Neuronal stem cell (in vitro differentiated cells): Measurements from ENCODE around the gene EN2.

ENCODE experiments used
- DNase-seq: peaks from one replicate; pipeline ENCODE4 v3.0.0-alpha.2; 2013; ENCODE audit warnings: low spot score
- H2AFZ ChIP-seq: one replicate; pipeline ENCODE4 v1.6.1; 2013; ENCODE audit warnings: mild to moderate bottlenecking, low read length, inconsistent platforms
- H2AK5ac ChIP-seq: 2 replicates; pipeline ENCODE4 v1.6.1; 2013; ENCODE audit warnings: low read depth, mild to moderate bottlenecking, inconsistent platforms, low read length, moderate library complexity, mixed read lengths
- H2BK120ac ChIP-seq: 2 replicates; pipeline ENCODE4 v1.6.1; 2013; ENCODE audit warnings: low read depth, mild to moderate bottlenecking, inconsistent platforms, low read length, moderate library complexity, mixed read lengths
- H2BK12ac ChIP-seq: one replicate; pipeline ENCODE4 v1.6.1; 2013; ENCODE audit warnings: low read length, inconsistent platforms
- H2BK15ac ChIP-seq: 2 replicates; pipeline ENCODE4 v1.6.1; 2013; ENCODE audit warnings: mild to moderate bottlenecking, low read length, inconsistent platforms, mixed read lengths
- H2BK5ac ChIP-seq: one replicate; pipeline ENCODE4 v1.6.1; 2013; ENCODE audit warnings: inconsistent platforms, mild to moderate bottlenecking, low read length, moderate library complexity
- H3K14ac ChIP-seq: one replicate; pipeline ENCODE4 v1.6.1; 2013; ENCODE audit warnings: low read length, inconsistent platforms
- H3K18ac ChIP-seq: 2 replicates; pipeline ENCODE4 v1.6.1; 2013; ENCODE audit warnings: low read length, inconsistent platforms
- H3K23ac ChIP-seq: 2 replicates; pipeline ENCODE4 v1.6.1; 2013; ENCODE audit warnings: low read depth, mild to moderate bottlenecking, mixed read lengths, low read length, inconsistent platforms; ENCODE audit not compliant: poor library complexity
- H3K27ac ChIP-seq: replicated peaks from 3 replicates; pipeline ENCODE4 v1.5.1; 2013; ENCODE audit warnings: low read length, inconsistent platforms
- H3K27me3 ChIP-seq, 3 experiments: 2 replicates each; pipeline ENCODE4 v1.6.1; 2013; ENCODE audit warnings: low read length in 3 of 3, mild to moderate bottlenecking in 2 of 3, inconsistent platforms in 1 of 3, low read depth in 1 of 3, mixed read lengths in 1 of 3, moderate library complexity in 1 of 3; ENCODE audit not compliant: control insufficient read depth in 3 of 3, insufficient read depth in 3 of 3
- H3K36me3 ChIP-seq, 2 donors: replicated peaks in 1 of 2; 2 replicates each; pipeline ENCODE4 v1.6.1; 2013; ENCODE audit warnings: low read length in 2 of 2; ENCODE audit not compliant: control insufficient read depth in 2 of 2, insufficient read depth in 2 of 2
- H3K4ac ChIP-seq: 2 replicates; pipeline ENCODE4 v1.6.1; 2013; ENCODE audit warnings: inconsistent platforms, mild to moderate bottlenecking, low read length, moderate library complexity
- H3K4me1 ChIP-seq, 2 donors: 1 replicate in 1 of 2; 2 replicates in 1 of 2; pipeline ENCODE4 v1.6.1; 2013; ENCODE audit warnings: low read length in 2 of 2, low read depth in 1 of 2; ENCODE audit not compliant: control insufficient read depth in 2 of 2, insufficient read depth in 1 of 2
- H3K4me2 ChIP-seq: one replicate; pipeline ENCODE4 v1.6.1; 2013; ENCODE audit warnings: mild to moderate bottlenecking, low read length, inconsistent platforms; ENCODE audit not compliant: insufficient read depth, poor library complexity, severe bottlenecking
- H3K4me3 ChIP-seq, 2 donors: 2 replicates each; pipeline ENCODE4 v1.5.1; 2013; ENCODE audit warnings: low read length in 2 of 2, mild to moderate bottlenecking in 2 of 2, inconsistent platforms in 1 of 2, moderate library complexity in 1 of 2
- H3K79me1 ChIP-seq: one replicate; pipeline ENCODE4 v1.6.1; 2013; ENCODE audit warnings: low read depth, mild to moderate bottlenecking, inconsistent platforms, low read length, moderate library complexity
- H3K9ac ChIP-seq: one replicate; pipeline ENCODE4 v1.6.1; 2013; ENCODE audit warnings: mild to moderate bottlenecking, low read depth, low read length, inconsistent platforms; ENCODE audit not compliant: poor library complexity
- H3K9me3 ChIP-seq, 2 donors: replicated peaks in 1 of 2; 2 replicates each; pipeline versions ENCODE3 to v1.6.1; 2013; ENCODE audit warnings: low read length in 2 of 2, mild to moderate bottlenecking in 2 of 2, inconsistent platforms in 1 of 2, low read depth in 1 of 2, mixed read lengths in 1 of 2, moderate library complexity in 1 of 2; ENCODE audit not compliant: control insufficient read depth in 2 of 2, insufficient read depth in 1 of 2
- H4K8ac ChIP-seq: one replicate; pipeline ENCODE4 v1.6.1; 2013; ENCODE audit warnings: low read depth, mild to moderate bottlenecking, inconsistent platforms, low read length, moderate library complexity
- H4K91ac ChIP-seq: one replicate; pipeline ENCODE4 v1.6.1; 2013; ENCODE audit warnings: low read length, low read depth, mild to moderate bottlenecking, inconsistent platforms; ENCODE audit not compliant: poor library complexity
- WGBS, 2 donors: extraction: QIAGEN DNeasy Blood & Tissue Kit; methylation state at CpG; one replicate each; pipeline ENCODE4 v1.1.7; 2013; ENCODE audit warnings: missing lambda C conversion rate in 2 of 2, mixed read lengths in 1 of 2; ENCODE audit not compliant: insufficient read length in 2 of 2, insufficient replicate concordance in 1 of 2; ENCODE audit errors: extremely low coverage in 2 of 2; 5-methylcytosine and 5-hydroxymethylcytosine counted together

EN2 gene

GRCh38 chr7:155493744-155494538, 36.0 kb downstream of the EN2 start:
- Histone ChIP-seq H3K36me3 (peaks cover 0 to 46% of the 10 kb centered on the region in 2 donors), H3K9ac (no peak overlapping the region), H2AK5ac (no peak overlapping the region), H3K4me1 (peaks cover 17 to 43% of the 10 kb centered on the region in 2 donors), H2BK12ac (no peak overlapping the region), H3K23ac (no peak overlapping the region), H3K18ac (peak overlapping the region; percentile 56), H4K91ac (no peak overlapping the region), H2BK5ac (no peak overlapping the region), H3K4ac (no peak overlapping the region), H3K4me3 (no peak overlapping the region), H3K27me3 (peaks cover 0 to 42% (median 0%) of the 10 kb centered on the region in 3 experiments), H3K79me1 (no peaks in the 10 kb centered on the region), H3K4me2 (no peak overlapping the region), H2BK15ac (no peak overlapping the region), H2AFZ (no peak overlapping the region), H3K9me3 (no peaks in the 10 kb centered on the region), H4K8ac (no peak overlapping the region), H3K27ac (no peak overlapping the region), H2BK120ac (no peak overlapping the region), H3K14ac (no peak overlapping the region)
- WGBS, 2 donors: no CpG with 5 or more reads among the region's 33 CpGs
- DNase-seq: no peak

GRCh38 chr7:155494551-155494950, 36.6 kb downstream of the EN2 start:
- Histone ChIP-seq H3K79me1 (no peaks in the 10 kb centered on the region), H3K4ac (no peak overlapping the region), H3K36me3 (peaks cover 0 to 52% of the 10 kb centered on the region in 2 donors), H3K27ac (no peak overlapping the region), H2BK12ac (no peak overlapping the region), H2BK15ac (no peak overlapping the region), H4K8ac (no peak overlapping the region), H3K4me3 (no peak overlapping the region), H3K9ac (no peak overlapping the region), H3K23ac (no peak overlapping the region), H3K18ac (no peak overlapping the region), H3K4me2 (no peak overlapping the region), H2BK5ac (no peak overlapping the region), H4K91ac (no peak overlapping the region), H3K9me3 (no peaks in the 10 kb centered on the region), H3K14ac (no peak overlapping the region), H2AK5ac (no peak overlapping the region), H2AFZ (no peak overlapping the region), H3K27me3 (peaks cover 0 to 41% (median 0%) of the 10 kb centered on the region in 3 experiments), H3K4me1 (peaks cover 17 to 41% of the 10 kb centered on the region in 2 donors), H2BK120ac (no peak overlapping the region)
- DNase-seq: no peak
- WGBS, 2 donors: no CpG with 5 or more reads among the region's 16 CpGs

GRCh38 chr7:155495440-155496248, 37.7 kb downstream of the EN2 start:
- Histone ChIP-seq H3K27me3 (peaks cover 0 to 42% (median 0%) of the 10 kb centered on the region in 3 experiments), H2AFZ (no peak overlapping the region)

More at GRCh38 chr7:155495440-155496248, 37.7 kb downstream of the EN2 start:
- Histone ChIP-seq H2BK12ac (no peak overlapping the region), H2AK5ac (no peak overlapping the region), H3K36me3 (peaks cover 0 to 63% of the 10 kb centered on the region in 2 donors), H2BK5ac (no peak overlapping the region), H3K18ac (no peak overlapping the region), H4K91ac (no peak overlapping the region), H4K8ac (no peak overlapping the region), H3K27ac (no peak overlapping the region), H3K23ac (peak overlapping the region; percentile 70), H3K79me1 (no peaks in the 10 kb centered on the region), H3K4ac (no peak overlapping the region), H3K4me2 (no peak overlapping the region), H3K9ac (no peak overlapping the region), H2BK120ac (no peak overlapping the region), H3K14ac (no peak overlapping the region), H3K4me3 (no peak overlapping the region), H2BK15ac (no peak overlapping the region), H3K9me3 (no peaks in the 10 kb centered on the region), H3K4me1 (peaks cover 11 to 31% of the 10 kb centered on the region in 2 donors)
- no CpG with 5 or more reads among the region's 13 CpGs for WGBS, 2 donors
- no peak for DNase-seq
